Endothelial cell of umbilical vein (primary cell): ENCODE results near the gene SPRR1A. TPM values are rescaled to one million over a fixed set of nuclear protein-coding genes. Genes with fewer than 3 reads are reported as not detected.

ENCODE experiments used
- BruUV-seq: library from RNA; stranded (reverse); fragments of 400-500 nt; replicated peaks from 2 replicates; lab custom pipeline; 2021; lab: Mats Ljungman, UMichigan
- CTCF ChIA-PET: fragments of 300-600, 350-600 bp; sonication (Branson Sonifier 250); formaldehyde crosslinking; loops from one replicate; lab custom pipeline; 2021; ENCODE audit warnings: antibody characterized with exemption, inconsistent platforms; lab: Charles Lee
- POLR2A ChIA-PET: fragments of 300-600, 350-600 bp; sonication (Branson Sonifier 250); formaldehyde crosslinking; loops from one replicate; lab custom pipeline; 2021; ENCODE audit warnings: antibody characterized with exemption, inconsistent platforms; lab: Charles Lee
- DNase-seq: peaks from one replicate; pipeline ENCODE4 v3.0.0-alpha.2; 2011; ENCODE audit warnings: low read depth, low spot score
- FAIRE-seq: peaks from 2 replicates; lab custom pipeline; 2011; peaks lifted over from hg19 to GRCh38; lab: Jason Lieb, UNC
- H2AFZ ChIP-seq: 2 replicates; pipeline ENCODE4 v1.6.0; 2012; ENCODE audit warnings: low read depth, low read length, control low read depth, inconsistent platforms
- H3K27ac ChIP-seq: 2 replicates; pipeline ENCODE4 v1.5.1; 2011; ENCODE audit warnings: low read depth, mild to moderate bottlenecking, control low read depth, low read length, moderate library complexity; ENCODE audit not compliant: insufficient read depth
- H3K27me3 ChIP-seq, 2 experiments: 2 replicates each; pipeline versions ENCODE4 v1.6.0 to v1.6.1; 2011; ENCODE audit warnings: low read length in 2 of 2, mixed read lengths in 1 of 2; ENCODE audit not compliant: control insufficient read depth in 2 of 2, insufficient read depth in 2 of 2
- H3K36me3 ChIP-seq, 2 experiments: 2 replicates in 1 of 2; 3 replicates in 1 of 2; pipeline ENCODE4 v1.5.1; 2011; ENCODE audit warnings: low read length in 2 of 2, mild to moderate bottlenecking in 1 of 2, moderate library complexity in 1 of 2; ENCODE audit not compliant: control insufficient read depth in 2 of 2, insufficient read depth in 2 of 2; ENCODE audit errors: extremely low read depth in 1 of 2
- H3K4me1 ChIP-seq: 3 replicates; pipeline ENCODE4 v1.5.1; 2011; ENCODE audit warnings: mild to moderate bottlenecking, low read length; ENCODE audit not compliant: control insufficient read depth, insufficient read depth; ENCODE audit errors: extremely low read depth
- H3K4me2 ChIP-seq: 2 replicates; pipeline ENCODE4 v1.6.1; 2011; ENCODE audit warnings: low read length, control low read depth, mixed read lengths; ENCODE audit not compliant: insufficient read depth
- H3K4me3 ChIP-seq, 3 experiments: fragments of 200-600 bp in 1 of 3; sonication (generic), shearing (Covaris generic) in 1 of 3; replicated peaks in 1 of 3; 2 replicates each; pipeline ENCODE4 v1.5.1; 2011 to 2016; ENCODE audit warnings: control low read depth in 3 of 3, low read length in 3 of 3, mild to moderate bottlenecking in 2 of 3, inconsistent platforms in 1 of 3, low read depth in 1 of 3, moderate library complexity in 1 of 3; ENCODE audit not compliant: insufficient read depth in 1 of 3
- H3K79me2 ChIP-seq: 2 replicates; pipeline ENCODE4 v1.6.0; 2012; ENCODE audit warnings: low read length, inconsistent platforms; ENCODE audit not compliant: control insufficient read depth, insufficient read depth
- H3K9ac ChIP-seq: replicated peaks from 2 replicates; pipeline ENCODE3; 2011; ENCODE audit warnings: low read length, control low read depth; ENCODE audit not compliant: insufficient read depth; ENCODE audit errors: extremely low read depth
- H3K9me1 ChIP-seq: replicated peaks from 3 replicates; pipeline ENCODE4 v1.6.0; 2011; ENCODE audit warnings: mild to moderate bottlenecking, low read length; ENCODE audit not compliant: control insufficient read depth, insufficient read depth; ENCODE audit errors: extremely low read depth
- H3K9me3 ChIP-seq: replicated peaks from 2 replicates; pipeline ENCODE4 v1.5.1; 2012; ENCODE audit warnings: low read length, inconsistent platforms; ENCODE audit not compliant: control insufficient read depth, insufficient read depth
- H4K20me1 ChIP-seq: replicated peaks from 2 replicates; pipeline ENCODE3; 2011; ENCODE audit warnings: mild to moderate bottlenecking, low read length; ENCODE audit not compliant: control insufficient read depth, insufficient read depth; ENCODE audit errors: extremely low read depth
- CTCF ChIP-seq, 2 donors: IDR thresholded peaks; 1 replicate in 1 of 2; 2 replicates in 1 of 2; pipeline ENCODE4 v1.5.1; 2011; ENCODE audit warnings: low read length in 2 of 2, mild to moderate bottlenecking in 2 of 2, moderate library complexity in 2 of 2, control low read depth in 1 of 2, inconsistent platforms in 1 of 2, low read depth in 1 of 2; ENCODE audit not compliant: insufficient read depth in 1 of 2; ENCODE audit errors: extremely low read depth in 1 of 2
- EZH2 ChIP-seq: IDR thresholded peaks from 2 replicates; pipeline ENCODE4 v1.6.1; 2012; ENCODE audit warnings: borderline replicate concordance, low read depth, mild to moderate bottlenecking, moderate library complexity, low read length, inconsistent platforms; ENCODE audit not compliant: severe bottlenecking
- FOS ChIP-seq: IDR thresholded peaks from 2 replicates; pipeline ENCODE4 v1.6.1; 2011; ENCODE audit warnings: mild to moderate bottlenecking, low read length, moderate library complexity, borderline replicate concordance; ENCODE audit not compliant: insufficient read depth
- GATA2 ChIP-seq: IDR thresholded peaks from 2 replicates; pipeline ENCODE4 v1.7.0; 2011; ENCODE audit warnings: low read depth, mild to moderate bottlenecking, moderate library complexity, mixed read lengths, low read length; ENCODE audit not compliant: insufficient read length, insufficient read depth
- JUN ChIP-seq: IDR thresholded peaks from 2 replicates; pipeline ENCODE4 v1.6.1; 2011; ENCODE audit warnings: borderline replicate concordance, low read depth; ENCODE audit not compliant: insufficient read length, insufficient read depth
- MAX ChIP-seq: IDR thresholded peaks from 2 replicates; pipeline ENCODE4 v1.6.1; 2011; ENCODE audit not compliant: insufficient read depth, insufficient read length
- MYC ChIP-seq: IDR thresholded peaks from one replicate; pipeline ENCODE4 v1.6.1; 2011; ENCODE audit warnings: mild to moderate bottlenecking, low read depth, low read length
- POLR2A ChIP-seq: IDR thresholded peaks from 2 replicates; pipeline ENCODE4 v1.6.1; 2012; ENCODE audit warnings: low read depth, mild to moderate bottlenecking, control low read depth, low read length
- POLR2AphosphoS5 ChIP-seq: IDR thresholded peaks from 2 replicates; pipeline ENCODE4 v1.6.1; 2012; ENCODE audit warnings: low read depth, mild to moderate bottlenecking, control low read depth, low read length, moderate library complexity; ENCODE audit not compliant: insufficient read depth
- dilution Hi-C: fragments of 300-500 bp; cut with MboI; formaldehyde crosslinking; loops from one replicate; pipeline ENCODE4 v1.15.0; 2019; ENCODE audit warnings: low sequenced_read_pairs; ENCODE audit not compliant: extremely low pct_ligation_motif_present
- intact Hi-C: fragments of 100-400 bp; cut with micrococcal nuclease; formaldehyde crosslinking; loops from one replicate; pipeline ENCODE4 v1.10.0; 2022
- polyA plus RNA-seq, 4 experiments: library from polyadenylated mRNA; depleted of rRNA in 3 of 4; stranded (reverse) in 3 of 4; unstranded in 1 of 4; fragments of >200 nt; gene quantifications; 2 replicates each; pipeline versions ENCODE4 v1.2.1 to v1.2.3, GENCODE V29; 2011 to 2012; ENCODE audit warnings: missing spikeins in 1 of 4
- total RNA-seq: library from RNA; stranded (reverse); gene quantifications from 2 replicates; pipeline ENCODE4 v1.2.3, GENCODE V29; 2021

SPRR1A gene
- total and polyA plus RNA-seq, 2 donors (not counting 3 experiments of a cell fraction or from before 2014, with no cell fraction given): not detected

GRCh38 chr1:152981146-152981871, 2.6 kb upstream of the SPRR1A start:
- DNase-seq (no peak), FAIRE-seq (no peak)
- Histone ChIP-seq H3K4me1 (no peaks in the 10 kb centered on the region), H3K36me3 (no peaks in the 10 kb centered on the region), H3K9me1 (no peaks in the 10 kb centered on the region), H3K4me3 (no peak overlapping the region), H3K9ac (no peak overlapping the region), H3K9me3 (no peaks in the 10 kb centered on the region), H3K79me2 (no peaks in the 10 kb centered on the region), H2AFZ (no peak overlapping the region), H3K27me3 (no peaks in the 10 kb centered on the region), H3K27ac (no peak overlapping the region), H4K20me1 (no peaks in the 10 kb centered on the region), H3K4me2 (no peak overlapping the region)
- TF ChIP-seq MAX: no peak
- TF ChIP-seq POLR2AphosphoS5: no peak
- no peak for TF ChIP-seq MYC
- no peak for TF ChIP-seq FOS
- TF ChIP-seq EZH2: no peak
- dilution Hi-C loops: no loop called here
- ChIA-PET CTCF (no interaction called here), POLR2A (no interaction called here)
- BruUV-seq: no TSS peak
- intact Hi-C loops: no loop called here

- no peak overlapping the region for H2AFZ ChIP-seq
- no peak for DNase-seq
- no peaks in the 10 kb centered on the region for H3K36me3 ChIP-seq
- no peaks in the 10 kb centered on the region for H3K9me1 ChIP-seq
- H3K9ac ChIP-seq: no peak overlapping the region
- no TSS peak for BruUV-seq
- no peak for FAIRE-seq
- TF ChIP-seq POLR2AphosphoS5 (no peak), MYC (no peak), CTCF (IDR thresholded peaks at IDR 0.05; ENCODE audit: extremely low read depth in 1 of 2, insufficient read depth in 1 of 2, low read depth in 1 of 2, low read length in 2 of 2) (no peak), MAX (no peak), GATA2 (no peak), POLR2A (no peak), JUN (no peak), FOS (no peak), EZH2 (no peak)
- no peak overlapping the region for H3K27ac ChIP-seq
- no peaks in the 10 kb centered on the region for H3K27me3 ChIP-seq
- H4K20me1 ChIP-seq: no peaks in the 10 kb centered on the region
- no peaks in the 10 kb centered on the region for H3K9me3 ChIP-seq
- dilution Hi-C loops (no loop called here), intact Hi-C loops (no loop called here)
- no peak overlapping the region for H3K4me2 ChIP-seq
- no peaks in the 10 kb centered on the region for H3K79me2 ChIP-seq
- H3K4me1 ChIP-seq: no peaks in the 10 kb centered on the region
- no peak overlapping the region for H3K4me3 ChIP-seq
- POLR2A ChIA-PET: no interaction called here
- CTCF ChIA-PET: no interaction called here
Observed at GRCh38 chr1:152982076-152982475, 1.8 kb upstream of the SPRR1A start.
